ENCODE results near the gene SOX11.

GRCh38 chr2:5734859-5735520 is 42.8 kb downstream of the SOX11 start:
- TF ChIP-seq CTCF (IDR thresholded peaks at IDR 0.05; ENCODE audit: low read depth, low read length) (no peak), MYC (IDR thresholded peaks at IDR 0.05; ENCODE audit: low read depth, low read length) (no peak)

All from NB4 (cell line).